ENCODE data around the gene PHF14.
"Not testable (repeated sequence)": the region's sequence is repeated elsewhere in the genome, so short reads cannot be mapped to it uniquely, and the experiment has no call there.

PHF14 gene

GRCh38 chr7:10973061-10973941 is at the start of gene PHF14:
PHF14 (plus strand) TSS chr7:10973872; CDS start chr7:10974324, 452 bp downstream.
- DNase-seq: peak; percentile 99

- DNase-seq: no peak
These were observed 49.3 kb upstream of the PHF14 start for GRCh38 chr7:10924370-10924769.

GRCh38 chr7:10928203-10928602 is 45.5 kb upstream of the PHF14 start:
- DNase-seq: not testable (repeated sequence)

- DNase-seq: no peak
These were observed 43.1 kb upstream of the PHF14 start for GRCh38 chr7:10930551-10930950.

GRCh38 chr7:10931161-10931560 is 42.5 kb upstream of the PHF14 start:
- DNase-seq: no peak

- DNase-seq: no peak
These were observed 39.4 kb upstream of the PHF14 start for GRCh38 chr7:10934292-10934691.

GRCh38 chr7:10939237-10939910 is 34.3 kb upstream of the PHF14 start:
- DNase-seq: peak; percentile 20

- peak; percentile 98 for DNase-seq
These were observed 33.6 kb upstream of the PHF14 start for GRCh38 chr7:10939911-10940703.

GRCh38 chr7:10940704-10941355 is 32.8 kb upstream of the PHF14 start:
- peak; percentile 68 for DNase-seq

- DNase-seq: no peak
These were observed 23.2 kb upstream of the PHF14 start for GRCh38 chr7:10950494-10950893.

- not testable (repeated sequence) for DNase-seq
These were observed 22.6 kb upstream of the PHF14 start for GRCh38 chr7:10950974-10951578.

GRCh38 chr7:10952588-10952987 is 21.1 kb upstream of the PHF14 start:
- DNase-seq: no peak

GRCh38 chr7:10953078-10953750 is 20.5 kb upstream of the PHF14 start:
- DNase-seq: not testable (repeated sequence)

- no peak for DNase-seq
These were observed 17.1 kb upstream of the PHF14 start for GRCh38 chr7:10956528-10956927.

GRCh38 chr7:10960242-10960641 is 13.4 kb upstream of the PHF14 start:
- DNase-seq: not testable (repeated sequence)

- not testable (repeated sequence) for DNase-seq
These were observed 8.7 kb upstream of the PHF14 start for GRCh38 chr7:10965016-10965415.

- DNase-seq: no peak
These were observed 1.5 kb upstream of the PHF14 start for GRCh38 chr7:10972174-10972573.

GRCh38 chr7:10973942-10974911 is 555 bp downstream of the PHF14 start:
- DNase-seq: peak; percentile 32

- DNase-seq: no peak
These were observed 3.4 kb downstream of the PHF14 start for GRCh38 chr7:10977113-10977512.

GRCh38 chr7:10981317-10981716 is 7.6 kb downstream of the PHF14 start:
- DNase-seq: no peak
